CD4-positive, alpha-beta T cell treated with Interleukin-12 subunit alpha and Interleukin-12 subunit beta, for 1 hour (primary cell): ENCODE measurements around the gene EDC3.

ENCODE experiments used
- DNase-seq: peaks from one replicate; pipeline ENCODE4 v3.0.0-alpha.2; 2020

EDC3 gene

GRCh38 chr15:74624020-74624602, 71.7 kb downstream of the EDC3 start:
- DNase-seq, result no peak

- no peak for DNase-seq
Observed at GRCh38 chr15:74622758-74623157, 73.1 kb downstream of the EDC3 start.

- no peak for DNase-seq
Observed at GRCh38 chr15:74621936-74622335, 73.9 kb downstream of the EDC3 start.

GRCh38 chr15:74621546-74621920, 74.3 kb downstream of the EDC3 start:
- DNase-seq, result no peak

GRCh38 chr15:74620636-74621545, 74.9 kb downstream of the EDC3 start:
- peak; percentile 81 for DNase-seq

- no peak for DNase-seq
Observed at GRCh38 chr15:74619916-74620635, 75.7 kb downstream of the EDC3 start.

GRCh38 chr15:74618841-74619596, 76.8 kb downstream of the EDC3 start:
- DNase-seq, result no peak

GRCh38 chr15:74616996-74617395, 78.8 kb downstream of the EDC3 start:
- DNase-seq, result no peak

GRCh38 chr15:74616366-74616939, 79.4 kb downstream of the EDC3 start:
- peak; percentile 76 for DNase-seq

- peak; percentile 96 for DNase-seq
Observed at GRCh38 chr15:74615508-74616365, 80.1 kb downstream of the EDC3 start, which contains the start of gene CLK3. CLK3 (plus strand) TSS chr15:74615836; CDS start chr15:74619197, 3,361 bp downstream.

- DNase-seq, result peak; percentile 96
Observed at GRCh38 chr15:74614744-74615507, 80.9 kb downstream of the EDC3 start.

- no peak for DNase-seq
Observed at GRCh38 chr15:74613953-74614743, 81.7 kb downstream of the EDC3 start.

- no peak for DNase-seq
Observed at GRCh38 chr15:74613089-74613952, 82.5 kb downstream of the EDC3 start.

- DNase-seq, result no peak
Observed at GRCh38 chr15:74612677-74613076, 83.1 kb downstream of the EDC3 start.

GRCh38 chr15:74611834-74612233, 84.0 kb downstream of the EDC3 start:
- DNase-seq, result no peak

GRCh38 chr15:74611341-74611740, 84.5 kb downstream of the EDC3 start:
- no peak for DNase-seq

GRCh38 chr15:74610302-74610951, 85.4 kb downstream of the EDC3 start:
- no peak for DNase-seq

- no peak for DNase-seq
Observed at GRCh38 chr15:74609938-74610301, 85.9 kb downstream of the EDC3 start.
